HG02610 (cell line): Measurements from ENCODE around the gene DAPK3.

Source experiments
- ATAC-seq: cut with Tn5 transposase; IDR thresholded peaks from one replicate; pipeline ENCODE4 v1.9.1; 2021; ENCODE audit warnings: mild to moderate bottlenecking, moderate library complexity; ENCODE audit not compliant: unreplicated experiment

Gene DAPK3

GRCh38 chr19:3919793-3920192, 51.1 kb downstream of the DAPK3 start:
- ATAC-seq: no peak

DNA sequence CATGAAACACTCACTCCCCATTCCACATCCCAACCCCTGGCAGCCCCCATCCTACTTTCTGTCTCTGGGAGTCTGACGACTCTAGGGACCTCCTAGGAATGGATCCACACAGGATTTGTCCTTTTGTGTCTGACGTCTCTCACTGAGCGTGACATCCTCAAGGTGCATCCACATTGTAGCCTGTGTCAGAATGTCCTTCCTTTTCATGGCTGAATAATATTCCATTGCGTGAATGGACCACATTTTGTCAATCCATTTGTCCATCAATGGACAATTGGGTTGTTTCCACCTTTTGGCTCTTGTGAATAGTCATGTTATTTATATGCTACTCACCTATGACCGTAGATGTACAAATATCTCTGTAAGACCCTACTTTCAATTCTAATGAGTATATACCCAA, 54.9 kb downstream of the DAPK3 start:
- no peak for ATAC-seq

- no peak for ATAC-seq
Measured at GRCh38 chr19:3914199-3914598, 56.7 kb downstream of the DAPK3 start.

- no peak for ATAC-seq
Measured at GRCh38 chr19:3910105-3910504, 60.8 kb downstream of the DAPK3 start.
